NCI-H1694 (cell line): Measurements from ENCODE around the gene SERAC1.

Source experiments
- DNase-seq: peaks from one replicate; lab custom pipeline; 2025; lab: John Stamatoyannopoulos, UW

SERAC1 gene

DNA sequence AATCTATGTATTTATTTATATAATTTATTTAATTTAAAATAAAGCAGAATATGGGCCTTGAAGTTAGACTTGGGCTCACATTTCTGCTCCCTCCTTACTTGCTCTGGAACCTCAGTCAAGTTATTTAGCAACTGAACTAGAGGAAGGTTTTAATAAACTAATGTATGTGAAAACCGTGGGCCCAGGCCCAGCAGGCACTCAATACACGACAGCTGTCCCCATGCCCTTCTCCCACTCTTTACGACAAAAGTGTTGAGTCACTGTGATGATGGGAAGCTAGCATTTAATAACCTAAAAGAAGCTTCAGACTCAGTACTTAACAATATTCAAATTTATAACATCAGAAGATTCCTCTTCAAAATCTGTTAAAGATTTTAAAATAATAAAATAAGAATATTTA lies 46.7 kb downstream of the SERAC1 start:
- no peak for DNase-seq

DNA sequence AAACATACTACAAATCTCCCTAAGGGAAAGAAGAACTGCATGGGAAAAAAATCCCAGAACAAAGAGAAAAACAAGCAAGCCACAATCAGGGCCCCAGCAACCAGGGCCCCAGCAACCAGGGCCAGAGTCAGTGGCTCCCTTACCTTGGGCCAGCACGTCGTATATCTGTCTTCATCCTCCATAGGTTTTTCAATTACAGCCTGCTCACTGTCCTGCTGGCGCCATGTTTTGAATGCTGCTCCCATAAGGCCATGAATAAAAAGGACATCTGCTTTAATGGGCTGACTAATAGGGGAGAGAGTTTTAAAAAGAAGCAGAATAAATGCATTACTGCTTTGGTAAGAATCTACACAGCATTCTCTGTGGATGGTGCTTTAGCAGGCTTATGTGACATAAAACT lies 49.2 kb downstream of the SERAC1 start:
- no peak for DNase-seq

DNA sequence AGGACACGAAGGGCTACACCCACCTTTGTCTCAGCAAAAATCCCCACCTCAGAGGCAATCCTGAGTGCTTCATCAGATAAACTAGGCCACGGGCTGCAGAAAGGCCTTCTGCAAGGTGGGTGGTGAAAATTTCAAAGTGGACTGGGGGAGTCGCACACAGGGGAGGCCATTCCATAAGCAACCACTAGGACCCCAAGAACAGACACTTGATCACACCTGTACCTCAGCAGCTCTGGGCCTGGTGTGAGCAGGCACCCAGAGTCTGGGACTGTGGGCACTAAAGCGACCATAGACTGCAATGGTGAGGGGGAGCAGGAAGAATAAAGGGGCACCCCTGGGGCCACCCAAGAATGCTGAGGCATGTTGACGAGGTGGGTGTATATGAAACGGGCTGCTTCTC lies 52.6 kb downstream of the SERAC1 start:
- no peak for DNase-seq

DNA sequence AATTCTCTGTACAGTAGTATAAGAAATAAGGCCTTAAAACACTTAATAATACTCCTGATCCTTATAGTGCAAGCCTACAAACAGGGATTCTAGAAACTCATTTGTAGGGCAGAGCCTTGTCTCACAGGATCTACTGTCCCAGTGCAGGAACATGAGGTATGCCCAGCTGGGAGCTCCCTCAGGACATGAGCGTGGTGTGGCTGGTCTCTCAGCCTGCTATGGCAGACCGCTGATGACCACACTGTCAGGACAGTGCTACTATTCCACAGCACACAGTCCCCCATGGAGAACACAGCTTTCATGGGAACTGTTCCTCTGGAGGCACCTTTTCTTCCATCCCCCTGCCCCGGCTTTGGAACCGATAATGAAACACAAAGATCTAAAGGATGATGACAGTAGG lies 53.0 kb downstream of the SERAC1 start:
- no peak for DNase-seq

DNA sequence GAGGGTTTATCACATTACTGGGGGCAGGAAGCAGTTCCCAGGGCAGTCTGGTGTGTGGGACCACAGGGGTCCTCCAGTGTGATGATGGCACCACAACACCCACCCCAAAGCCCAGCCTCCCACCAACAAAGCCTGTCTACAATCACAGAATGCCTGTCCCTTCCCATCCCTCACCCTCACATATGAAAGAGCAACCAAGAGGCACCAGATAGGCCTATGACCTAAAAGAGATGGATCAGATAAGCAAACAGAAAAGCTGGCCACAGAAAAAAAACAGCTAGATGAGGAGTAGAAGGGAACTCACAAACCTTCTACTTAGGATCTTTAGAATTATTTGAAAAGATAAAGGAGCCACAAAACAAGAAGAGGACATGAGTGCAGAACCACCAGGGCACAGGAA lies 54.3 kb downstream of the SERAC1 start:
- no peak for DNase-seq

DNA sequence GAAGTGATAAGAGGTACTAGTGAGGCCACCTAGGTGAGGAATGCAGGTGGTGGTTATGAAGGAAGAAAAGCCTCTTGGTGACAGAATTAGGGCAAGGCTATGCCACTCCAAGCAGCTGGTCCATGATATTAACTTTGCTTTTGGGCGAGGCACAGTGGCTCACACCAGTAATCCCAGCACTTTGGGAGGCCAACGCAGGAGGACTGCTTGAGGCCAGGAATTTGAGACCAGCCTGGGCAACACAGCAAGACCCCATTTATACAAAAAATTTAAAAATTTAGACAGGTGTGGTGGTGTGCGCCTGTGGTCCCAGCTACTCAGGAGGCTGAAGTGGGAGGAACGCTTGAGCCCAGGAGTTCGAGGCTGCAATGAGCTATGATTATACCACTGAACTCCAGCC lies 56.1 kb downstream of the SERAC1 start:
- DNase-seq = no peak

DNA sequence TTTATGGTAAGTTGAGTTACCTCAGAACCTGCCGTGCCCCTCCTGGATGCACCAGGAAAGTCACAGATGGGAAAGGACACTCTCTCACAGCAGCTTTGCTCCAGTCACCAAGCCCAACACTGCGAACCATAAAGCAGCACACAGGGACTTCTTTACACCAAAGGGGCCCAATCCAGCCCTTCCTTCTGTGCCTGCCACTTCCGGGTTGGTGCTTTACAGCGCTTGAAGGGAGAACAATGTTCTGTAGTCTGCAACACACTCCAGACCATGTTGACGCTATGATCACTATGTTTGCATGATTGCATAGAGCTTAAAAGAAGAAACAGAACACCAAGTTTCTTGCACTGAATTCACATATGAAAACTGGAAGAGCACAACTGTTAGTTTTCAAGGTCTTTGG lies 57.1 kb downstream of the SERAC1 start:
- no peak for DNase-seq

DNA sequence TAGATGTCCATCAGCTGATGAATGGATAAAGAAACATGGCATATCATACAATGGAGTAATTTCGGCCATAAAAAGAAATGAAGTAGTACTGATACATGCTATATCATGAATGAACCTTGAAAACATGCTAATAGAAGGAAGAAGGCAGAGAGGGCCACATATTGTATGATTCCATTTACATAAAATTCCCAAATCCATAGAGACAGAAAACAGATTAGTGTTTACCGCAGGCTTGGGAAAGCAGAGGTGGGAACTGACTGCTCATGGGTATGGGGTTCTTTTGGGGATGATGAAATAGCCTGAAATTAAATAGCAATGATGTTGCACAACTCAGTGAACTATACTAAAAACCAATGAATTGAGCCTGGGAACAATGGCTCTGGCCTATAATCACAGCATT lies 58.3 kb downstream of the SERAC1 start:
- DNase-seq = no peak

DNA sequence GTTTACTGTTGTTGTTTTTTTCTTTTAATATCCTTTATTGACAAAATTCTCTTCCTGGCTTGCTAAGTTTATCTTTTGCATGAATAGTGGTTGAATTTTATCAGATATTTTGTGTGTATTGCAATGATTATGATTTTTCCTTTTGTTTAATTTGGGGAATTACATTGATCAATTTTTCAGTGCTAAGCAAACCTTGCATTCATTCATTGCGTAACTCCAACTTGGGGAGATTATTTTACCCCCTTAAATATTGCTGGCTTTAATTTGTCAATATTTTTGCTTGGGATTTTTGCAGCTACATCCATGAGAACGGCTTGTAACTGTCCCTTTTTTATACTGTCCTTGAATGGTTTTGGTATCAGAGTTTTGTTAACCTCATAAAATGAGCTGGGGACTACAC lies 63.4 kb downstream of the SERAC1 start:
- no peak for DNase-seq

DNA sequence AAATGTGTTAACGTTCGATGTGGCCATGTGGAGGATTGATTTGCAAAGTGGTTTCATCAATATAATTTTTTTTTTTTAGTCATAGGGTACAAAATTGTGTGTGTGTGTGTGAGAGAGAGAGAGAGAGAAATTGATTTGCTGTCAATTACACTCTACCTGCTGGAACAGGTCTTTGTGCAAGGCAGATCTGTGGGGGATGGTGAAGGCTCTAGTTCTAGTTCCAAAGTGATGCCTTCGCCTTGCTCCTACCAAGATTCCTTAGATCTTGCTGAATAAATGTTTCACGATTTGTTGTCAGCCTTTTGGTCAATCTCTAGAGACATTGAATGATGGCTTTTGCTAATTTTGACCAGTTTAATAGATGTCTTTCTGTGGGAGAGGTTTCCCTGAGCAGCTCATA lies 64.8 kb downstream of the SERAC1 start:
- DNase-seq = no peak

DNA sequence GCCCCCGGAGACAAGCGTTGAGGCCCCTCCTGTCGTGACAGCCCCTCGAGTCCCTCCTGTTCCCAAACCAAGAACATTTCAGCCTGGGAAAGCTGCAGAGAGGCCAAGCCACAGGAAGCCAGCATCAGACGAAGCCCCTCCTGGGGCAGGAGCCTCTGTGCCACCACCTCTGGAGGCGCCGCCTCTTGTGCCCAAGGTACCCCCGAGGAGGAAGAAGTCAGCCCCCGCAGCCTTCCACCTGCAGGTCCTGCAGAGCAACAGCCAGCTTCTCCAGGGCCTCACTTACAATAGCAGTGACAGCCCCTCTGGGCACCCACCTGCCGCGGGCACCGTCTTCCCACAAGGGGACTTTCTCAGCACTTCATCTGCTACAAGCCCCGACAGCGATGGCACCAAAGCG lies 72.4 kb downstream of the SERAC1 start:
- no peak for DNase-seq

DNA sequence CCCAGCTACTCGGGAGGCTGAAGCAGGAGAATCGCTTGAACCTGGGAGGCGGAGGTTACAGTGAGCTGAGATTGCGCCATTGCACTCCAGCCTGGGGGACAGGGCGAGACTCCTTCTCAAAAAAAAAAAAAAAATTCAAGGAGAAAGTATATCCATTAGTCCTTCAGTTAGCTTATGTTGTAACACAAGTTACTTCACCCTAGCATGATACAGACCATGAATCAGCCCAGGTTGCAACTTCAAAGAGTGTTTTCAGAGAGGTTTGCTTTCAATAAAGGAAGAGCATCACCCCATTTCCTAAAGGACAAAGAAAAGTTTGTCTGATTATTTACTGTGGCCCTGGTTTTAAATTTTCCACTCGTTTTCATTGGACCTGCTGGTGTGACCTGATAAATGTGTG lies 73.0 kb downstream of the SERAC1 start:
- no peak for DNase-seq

DNA sequence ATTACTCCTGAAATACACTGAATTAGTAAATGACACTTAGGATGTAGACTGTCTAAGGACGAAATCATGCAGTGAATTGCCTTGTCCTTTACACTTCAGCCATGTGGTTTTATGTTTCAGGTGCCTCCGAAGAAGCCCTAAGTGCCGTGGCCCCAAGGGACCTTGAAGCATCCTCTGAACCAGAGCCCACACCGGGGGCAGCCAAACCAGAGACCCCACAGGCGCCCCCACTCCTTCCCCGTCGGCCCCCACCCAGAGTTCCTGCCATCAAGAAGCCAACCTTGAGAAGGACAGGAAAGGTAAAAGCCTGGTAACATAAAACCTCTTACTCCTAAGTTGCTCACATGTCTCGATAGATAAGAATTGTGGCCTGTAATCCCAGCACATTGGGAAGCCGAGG lies 75.3 kb downstream of the SERAC1 start:
- no peak for DNase-seq

DNA sequence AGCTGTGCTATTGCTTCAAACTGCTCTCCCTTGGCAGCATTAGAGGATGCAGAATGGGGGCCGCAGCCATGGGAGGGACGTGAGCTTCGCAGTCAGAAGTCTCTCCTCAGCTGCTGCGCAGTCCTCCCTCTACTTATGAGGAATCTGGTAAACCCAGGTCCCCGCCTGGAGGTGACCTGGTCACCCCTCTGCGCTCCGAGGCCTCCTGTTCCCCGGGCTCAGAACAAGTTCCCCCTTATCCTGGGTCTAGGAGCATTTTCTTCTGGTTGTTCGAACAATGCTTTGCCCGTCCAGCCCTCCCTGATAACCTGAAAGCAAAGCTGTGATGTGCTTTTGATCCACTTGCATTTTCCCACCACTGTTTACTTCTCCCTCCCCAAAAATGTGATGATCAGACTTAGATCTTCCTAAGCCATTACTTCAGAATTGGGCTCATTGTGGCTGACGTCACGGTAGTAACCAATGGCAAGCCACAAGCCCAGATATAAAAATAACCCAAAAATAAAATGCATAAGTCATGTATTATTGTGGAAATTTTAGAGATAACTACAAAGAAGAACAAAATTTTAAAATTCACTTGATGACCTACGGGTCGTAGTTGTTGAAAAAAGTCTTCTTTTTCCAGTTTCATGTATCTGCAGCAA lies 80.7 kb downstream of the SERAC1 start:
- DNase-seq = no peak

DNA sequence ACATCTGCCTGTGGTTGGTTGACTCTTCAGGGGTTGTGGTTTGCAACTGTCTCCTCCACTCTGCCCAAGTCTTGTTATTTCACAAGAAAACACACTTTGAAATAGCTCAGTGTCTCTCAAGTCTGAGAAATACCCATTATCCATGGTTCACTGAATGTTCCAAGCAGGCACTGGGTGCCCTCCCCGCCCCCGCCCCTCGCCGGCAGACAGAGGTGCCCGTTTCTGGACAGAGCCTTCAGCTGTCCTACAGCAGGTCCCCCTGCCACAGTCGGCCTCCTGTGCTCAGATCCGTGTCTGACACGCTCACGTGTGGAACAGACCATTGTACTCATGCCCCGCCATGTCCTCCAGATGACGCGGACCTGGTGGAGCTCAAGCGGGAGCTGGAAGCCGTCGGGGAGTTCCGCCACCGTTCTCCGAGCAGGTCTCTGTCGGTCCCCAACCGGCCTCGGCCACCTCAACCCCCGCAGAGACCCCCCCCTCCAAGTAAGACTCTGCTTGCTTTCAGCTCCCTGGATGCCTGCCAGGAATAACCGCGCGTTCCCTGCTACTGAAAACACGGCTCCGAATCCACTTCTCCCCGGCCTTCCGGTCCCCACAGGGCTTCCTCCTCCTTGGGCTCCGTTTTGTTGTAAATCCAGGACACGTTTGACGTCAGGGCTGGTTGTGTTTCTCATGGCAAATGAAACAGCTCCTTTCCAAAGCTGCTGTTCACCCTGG lies 81.4 kb downstream of the SERAC1 start:
- no peak for DNase-seq

DNA sequence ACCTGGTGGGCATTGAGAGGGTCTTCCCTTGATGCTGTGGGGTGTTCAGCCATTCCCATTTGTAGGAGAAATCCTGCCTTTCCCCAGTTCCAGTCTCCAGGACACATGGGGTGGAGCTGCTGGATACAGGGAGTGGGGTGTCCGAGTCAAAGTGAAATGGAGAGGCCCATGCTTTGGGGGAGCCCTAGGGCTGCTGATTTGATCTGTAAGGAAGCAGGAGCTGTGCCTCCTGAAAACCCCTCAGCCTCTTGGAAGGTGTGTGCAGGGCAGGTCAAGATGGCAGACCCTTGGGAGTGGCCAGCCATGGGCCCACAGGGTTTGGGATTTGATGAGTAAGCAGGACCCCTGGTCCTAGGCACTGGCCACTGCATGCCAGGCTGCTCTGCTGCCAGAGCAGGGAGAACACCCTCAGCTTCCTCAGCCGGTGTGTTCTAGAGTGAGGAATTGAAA lies 82.0 kb downstream of the SERAC1 start:
- DNase-seq = no peak

DNA sequence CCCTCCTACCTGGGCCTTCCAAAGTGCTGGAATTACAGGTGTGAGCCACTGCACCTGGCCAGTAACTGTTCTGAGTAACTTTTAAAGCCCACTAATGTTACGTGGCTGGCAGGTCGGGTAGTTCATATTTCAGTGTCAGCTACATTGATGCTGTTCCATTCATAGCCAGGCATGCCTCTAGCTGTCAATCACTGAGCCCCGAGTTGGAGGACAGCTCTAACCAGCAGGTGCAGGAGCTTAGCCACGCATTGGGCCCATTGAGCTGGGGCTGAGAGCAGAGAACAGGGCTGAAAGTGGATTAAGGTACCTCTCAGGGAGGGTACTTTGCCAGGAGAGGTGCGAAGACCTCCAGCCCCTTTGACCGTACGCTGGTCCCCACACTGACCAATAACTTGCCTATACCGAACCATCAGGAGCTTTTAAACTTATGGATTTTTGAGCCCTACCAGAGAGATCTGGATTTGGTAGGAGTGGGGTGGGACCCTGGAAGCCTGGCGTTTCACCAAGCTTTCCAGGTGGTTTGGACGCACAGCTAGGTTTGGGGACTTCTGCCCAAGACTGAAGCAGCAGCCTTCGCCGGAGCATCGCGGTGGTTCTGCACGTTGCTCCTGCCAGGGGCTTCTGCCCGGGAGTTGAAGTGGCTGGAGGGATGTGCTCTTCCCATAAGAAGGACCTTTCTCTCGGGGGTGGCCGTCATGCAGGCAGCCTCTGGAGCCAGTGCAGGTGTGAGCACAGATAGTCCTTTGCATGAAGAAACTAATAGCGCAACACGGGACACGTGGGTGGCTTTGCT lies 82.6 kb downstream of the SERAC1 start:
- no peak for DNase-seq

DNA sequence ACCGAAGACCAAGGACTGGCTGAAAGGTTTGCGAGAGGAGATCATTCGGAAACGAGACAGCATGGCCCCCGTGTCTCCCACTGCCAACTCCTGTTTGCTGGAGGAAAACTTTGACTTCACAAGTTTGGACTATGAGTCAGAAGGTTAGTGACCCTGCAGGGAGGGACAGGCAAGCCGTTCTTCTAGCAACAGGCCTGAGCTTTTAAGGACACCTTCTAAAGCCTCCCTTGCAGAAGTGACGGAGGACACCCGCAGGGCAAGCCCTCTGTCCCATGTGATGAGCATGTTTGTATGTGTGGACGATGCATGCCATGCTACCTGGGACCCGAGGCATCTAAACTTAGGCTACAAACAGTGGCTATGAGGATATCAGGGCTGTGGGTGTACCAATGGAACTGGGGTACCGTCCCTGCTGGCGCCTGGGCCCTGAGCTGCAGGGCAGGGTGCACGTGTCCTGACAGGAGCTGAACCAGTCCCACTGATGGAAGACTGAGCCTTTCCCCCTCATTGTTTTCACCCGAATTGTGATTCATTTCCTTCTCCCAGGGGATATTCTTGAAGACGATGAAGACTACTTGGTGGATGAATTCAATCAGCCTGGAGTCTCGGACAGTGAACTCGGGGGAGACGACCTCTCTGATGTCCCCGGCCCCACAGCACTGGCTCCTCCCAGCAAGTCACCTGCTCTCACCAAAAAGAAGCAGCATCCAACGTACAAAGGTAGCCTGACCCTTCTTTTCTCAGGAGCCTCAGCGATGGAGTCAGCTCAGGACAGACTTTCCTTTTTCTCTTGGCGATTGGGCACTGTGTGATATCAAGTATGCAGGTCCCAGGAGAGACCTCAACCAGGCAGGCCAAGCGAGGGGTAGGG lies 84.4 kb downstream of the SERAC1 start:
- DNase-seq = no peak

DNA sequence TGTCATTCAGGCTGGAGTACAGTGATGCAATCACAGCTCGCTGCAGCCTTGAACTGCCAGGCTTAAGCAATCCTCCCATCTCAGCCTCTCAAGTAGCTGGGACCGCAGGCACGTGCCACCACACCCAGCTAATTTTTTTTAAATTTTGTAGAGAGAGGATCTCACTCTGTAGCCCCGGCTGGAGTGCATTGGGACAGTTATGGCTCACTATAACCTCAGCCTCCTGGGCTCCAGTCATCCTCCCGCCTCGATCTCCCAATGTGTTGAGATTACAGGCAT lies 86.5 kb downstream of the SERAC1 start:
- no peak for DNase-seq

DNA sequence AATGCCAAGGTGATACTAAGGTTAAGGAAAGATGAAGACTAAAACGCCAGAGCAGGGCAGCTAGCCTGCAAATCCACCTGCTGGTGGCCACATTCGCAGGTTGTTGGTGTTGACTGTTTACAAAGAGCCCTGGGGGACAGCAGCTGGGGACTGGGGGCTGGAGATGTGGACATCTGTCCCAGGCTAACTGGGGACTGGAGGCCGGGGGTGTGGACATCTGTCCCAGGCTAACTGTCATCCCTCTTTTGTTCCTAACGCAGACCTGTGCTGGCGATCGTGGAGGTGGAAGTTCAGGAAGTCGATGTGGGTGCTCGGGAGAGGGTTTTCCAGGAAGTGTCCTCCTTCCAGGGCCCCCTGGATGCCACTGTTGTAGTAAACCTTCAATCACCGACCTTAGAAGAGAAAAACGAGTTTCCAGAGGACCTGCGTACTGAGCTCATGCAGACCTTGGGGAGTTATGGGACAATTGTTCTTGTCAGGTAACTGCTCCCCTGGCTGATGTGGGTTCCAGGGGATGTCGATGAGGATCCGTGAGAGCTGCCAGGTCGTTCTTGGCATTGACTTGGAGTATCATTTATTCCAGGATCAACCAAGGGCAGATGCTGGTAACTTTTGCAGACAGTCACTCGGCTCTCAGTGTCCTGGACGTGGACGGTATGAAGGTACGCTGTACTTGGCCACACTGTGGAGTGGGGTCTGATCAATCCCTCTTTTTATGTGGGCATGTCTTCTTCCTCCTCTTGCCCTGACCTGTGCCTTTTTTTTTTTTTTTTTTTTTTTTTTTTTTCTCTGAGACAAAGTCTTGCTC lies 87.0 kb downstream of the SERAC1 start:
- no peak for DNase-seq

DNA sequence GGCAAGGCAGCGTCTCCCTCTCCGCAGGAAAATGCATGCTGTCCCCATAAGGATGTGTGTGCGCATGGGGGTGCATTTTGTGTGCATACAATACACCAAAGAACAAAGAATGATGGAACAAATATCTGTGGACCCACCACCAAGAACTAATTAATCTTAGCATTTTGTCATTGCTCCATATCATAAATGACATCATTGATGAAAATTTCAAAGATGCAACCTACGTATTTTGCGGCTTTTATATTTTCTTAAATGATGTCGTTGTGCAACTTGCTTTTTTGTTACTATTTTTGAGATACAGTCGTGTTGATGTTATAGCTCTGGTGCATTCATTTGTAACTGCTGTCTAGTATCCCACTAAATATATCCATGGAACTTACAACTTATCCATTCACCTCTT lies 89.7 kb downstream of the SERAC1 start:
- no peak for DNase-seq

DNA sequence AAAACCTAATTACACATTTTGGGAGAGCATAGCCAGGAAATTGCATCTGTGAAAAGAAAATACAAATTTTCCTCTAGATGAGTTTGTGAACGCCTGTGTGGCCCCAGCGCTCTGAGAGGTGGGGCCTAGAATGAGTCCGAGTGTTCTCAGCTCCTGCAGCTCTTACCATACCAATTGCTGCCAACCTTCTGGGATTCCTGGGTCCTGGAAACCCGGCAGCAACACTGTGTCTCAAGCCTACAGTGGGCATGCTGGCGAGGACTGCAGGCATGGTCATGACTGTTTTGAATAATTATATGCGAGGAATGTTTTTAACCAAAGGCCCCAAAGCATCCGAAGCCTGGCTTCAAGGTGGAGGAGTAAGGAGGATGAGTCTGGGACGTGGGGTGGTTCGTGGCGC lies 90.4 kb downstream of the SERAC1 start:
- DNase-seq = no peak
